ENCODE results near the gene RBM10.

GRCh38 chrX:47158131-47158530, 13.1 kb downstream of the RBM10 start:
- TF ChIP-seq PAX5 (IDR thresholded peaks at IDR 0.05; ENCODE audit: insufficient read depth, low read length, severe bottlenecking) (no peak), POLR2A (IDR thresholded peaks at IDR 0.05; ENCODE audit: low read depth, low read length) (no peak; the same call in 1 of the 2 replicates), POLR2AphosphoS5 (IDR thresholded peaks at IDR 0.05; ENCODE audit: low read depth, low read length) (no peak), TAF1 (IDR thresholded peaks at IDR 0.05; ENCODE audit: low read depth, low read length) (no peak)
